Measurements from ENCODE around the gene OSBPL3. TPM values are rescaled to one million over a fixed set of nuclear protein-coding genes. Genes with fewer than 3 reads are reported as not detected.
"Not testable (repeated sequence)": the region's sequence is repeated elsewhere in the genome, so short reads cannot be mapped to it uniquely, and the experiment has no call there.

OSBPL3 gene
- total RNA-seq, 1 experiment from 2014 or later, result 16.0 TPM

- TF ChIP-seq ETV6 (CRISPR knock-in tag; IDR thresholded peaks at IDR 0.05), result no peak
- no peak for TF ChIP-seq ERG (CRISPR knock-in tag; IDR thresholded peaks at IDR 0.05)
- TF ChIP-seq IRF2 (CRISPR knock-in tag; IDR thresholded peaks at IDR 0.05; ENCODE audit: borderline replicate concordance, low read depth), result no peak
- TF ChIP-seq AFF4 (CRISPR knock-in tag; IDR thresholded peaks at IDR 0.05; ENCODE audit: borderline replicate concordance), result no peak
- TF ChIP-seq ZNF396 (CRISPR knock-in tag; IDR thresholded peaks at IDR 0.05; ENCODE audit: borderline replicate concordance), result no peak
- no peak for TF ChIP-seq E2F4 (CRISPR knock-in tag; IDR thresholded peaks at IDR 0.05; ENCODE audit: borderline replicate concordance, low read depth)
- no peak for TF ChIP-seq FOXP1 (CRISPR knock-in tag; IDR thresholded peaks at IDR 0.05; ENCODE audit: borderline replicate concordance)
- no peak for TF ChIP-seq CBFB (CRISPR knock-in tag; IDR thresholded peaks at IDR 0.05; ENCODE audit: low read depth)
- TF ChIP-seq MLX (CRISPR knock-in tag; IDR thresholded peaks at IDR 0.05), result no peak
- no peak for TF ChIP-seq SOX15 (CRISPR knock-in tag; IDR thresholded peaks at IDR 0.05)
- TF ChIP-seq KAT7 (CRISPR knock-in tag; IDR thresholded peaks at IDR 0.05; ENCODE audit: borderline replicate concordance), result no peak
- no peak for TF ChIP-seq ZNF423 (CRISPR knock-in tag; IDR thresholded peaks at IDR 0.05)
- TF ChIP-seq ZNF416 (CRISPR knock-in tag; IDR thresholded peaks at IDR 0.05), result no peak
- no peak for TF ChIP-seq MAX (CRISPR knock-in tag; IDR thresholded peaks at IDR 0.05)
- TF ChIP-seq SP1 (CRISPR knock-in tag; conservative IDR thresholded peaks at IDR 0.05), result no peak
- CTCF ChIA-PET, result no interaction called here
- peaks cover 18% of the 10 kb centered on the region for H3K9me3 Mint-ChIP-seq
Observed at GRCh38 chr7:25024066-25024465, 44.1 kb upstream of the OSBPL3 start.

GRCh38 chr7:25017671-25018070, 37.7 kb upstream of the OSBPL3 start:
- CTCF ChIA-PET, result interaction anchor here (1.3 kb wide), 1 partner anchor 9 kb away, joined by 3 read pairs; no protein-coding TSS in a partner anchor
- Mint-ChIP-seq H3K36me3 (peaks cover 15% of the 10 kb centered on the region; the same call in 1 of the 2 replicates), H3K9me3 (peaks cover 14% of the 10 kb centered on the region)
- H3K27ac Mint-ChIP-seq; ATAC-seq; H3K27me3 Mint-ChIP-seq (ENCODE audit: low read depth); H3K4me1 Mint-ChIP-seq; DNase-seq (ENCODE audit: low spot score); H3K4me3 Mint-ChIP-seq; POLR2A ChIA-PET: not testable (repeated sequence)

More at GRCh38 chr7:25024066-25024465, 44.1 kb upstream of the OSBPL3 start:
- no peak for ATAC-seq
- no peak for DNase-seq (ENCODE audit: low spot score)
- H3K36me3 Mint-ChIP-seq, result 0 out of 2 replicates have a peak, but pooled peaks cover 6% of the 10 kb centered on the region
- POLR2A ChIA-PET, result no interaction called here
- H3K27ac Mint-ChIP-seq, result no peak overlapping the region
- H3K4me1 Mint-ChIP-seq, result peaks cover 38% of the 10 kb centered on the region
- peaks cover 6% of the 10 kb centered on the region; the same call in 1 of the 2 replicates for H3K27me3 Mint-ChIP-seq (ENCODE audit: low read depth)
- H3K4me3 Mint-ChIP-seq, result no peak overlapping the region

- Mint-ChIP-seq H3K36me3 (peaks cover 9% of the 10 kb centered on the region; the same call in 1 of the 2 replicates), H3K4me1 (peaks cover 13% of the 10 kb centered on the region), H3K4me3 (no peak overlapping the region), H3K9me3 (peaks cover 21% of the 10 kb centered on the region), H3K27ac (no peak overlapping the region), H3K27me3 (ENCODE audit: low read depth) (no peaks in the 10 kb centered on the region)
- ATAC-seq (no peak), DNase-seq (ENCODE audit: low spot score) (no peak)
- CTCF ChIA-PET, result no interaction called here
- POLR2A ChIA-PET, result no interaction called here
- TF ChIP-seq ZBTB43 (CRISPR knock-in tag; IDR thresholded peaks at IDR 0.05) (no peak), FOXP4 (CRISPR knock-in tag; IDR thresholded peaks at IDR 0.05) (no peak), ESRRA (CRISPR knock-in tag; IDR thresholded peaks at IDR 0.05; ENCODE audit: borderline replicate concordance) (no peak), SMAD4 (CRISPR knock-in tag; IDR thresholded peaks at IDR 0.05) (no peak), MXD4 (CRISPR knock-in tag; IDR thresholded peaks at IDR 0.05; ENCODE audit: borderline replicate concordance) (no peak), ZSCAN18 (CRISPR knock-in tag; IDR thresholded peaks at IDR 0.05) (no peak)
Observed at GRCh38 chr7:25014756-25015155, 34.8 kb upstream of the OSBPL3 start.
